ENCODE results near the gene ZNF511.

Gene ZNF511

GRCh38 chr10:133274751-133275683 is 33.7 kb upstream of the ZNF511 start:
- DNase-seq (ENCODE audit: low spot score), result no peak

GRCh38 chr10:133275684-133276092 is 33.0 kb upstream of the ZNF511 start:
- DNase-seq (ENCODE audit: low spot score), result no peak

GRCh38 chr10:133276100-133276434 is 32.6 kb upstream of the ZNF511 start:
- no peak for DNase-seq (ENCODE audit: low spot score)

- no peak for DNase-seq (ENCODE audit: low spot score)
These were observed 32.1 kb upstream of the ZNF511 start, which contains the start of gene ADAM8 for GRCh38 chr10:133276435-133277201. ADAM8 (minus strand) TSS chr10:133276868; CDS start chr10:133276817, 51 bp downstream.

GRCh38 chr10:133277277-133277992 is 31.3 kb upstream of the ZNF511 start:
- no peak for DNase-seq (ENCODE audit: low spot score)

GRCh38 chr10:133277993-133278576 is 30.6 kb upstream of the ZNF511 start:
- DNase-seq (ENCODE audit: low spot score), result no peak

- DNase-seq (ENCODE audit: low spot score), result peak; percentile 82
These were observed 30.0 kb upstream of the ZNF511 start for GRCh38 chr10:133278577-133279265.

- no peak for DNase-seq (ENCODE audit: low spot score)
These were observed 29.1 kb upstream of the ZNF511 start for GRCh38 chr10:133279326-133280226.

GRCh38 chr10:133280391-133281059 is 28.2 kb upstream of the ZNF511 start:
- no peak for DNase-seq (ENCODE audit: low spot score)

- DNase-seq (ENCODE audit: low spot score), result no peak
These were observed 27.6 kb upstream of the ZNF511 start for GRCh38 chr10:133281084-133281483.

GRCh38 chr10:133281628-133282372 is 26.9 kb upstream of the ZNF511 start:
- DNase-seq (ENCODE audit: low spot score), result no peak

- no peak for DNase-seq (ENCODE audit: low spot score)
These were observed 25.8 kb upstream of the ZNF511 start for GRCh38 chr10:133282846-133283390.

GRCh38 chr10:133283931-133284330 is 24.8 kb upstream of the ZNF511 start:
- DNase-seq (ENCODE audit: low spot score), result no peak

- DNase-seq (ENCODE audit: low spot score), result no peak
These were observed 23.5 kb upstream of the ZNF511 start for GRCh38 chr10:133285217-133285616.

- no peak for DNase-seq (ENCODE audit: low spot score)
These were observed 22.3 kb upstream of the ZNF511 start for GRCh38 chr10:133286366-133286765.

- DNase-seq (ENCODE audit: low spot score), result no peak
These were observed 20.7 kb upstream of the ZNF511 start for GRCh38 chr10:133287832-133288500.

GRCh38 chr10:133289761-133290160 is 19.0 kb upstream of the ZNF511 start:
- no peak for DNase-seq (ENCODE audit: low spot score)
